HL-60/S4 treated with phorbol 12-myristate 13-acetate at 8.2 ng/mL for 4 days and 3 days (cell line): ENCODE measurements around the gene MCTP2.

Experiments used
- in situ Hi-C: fragments of 300-500 bp; cut with MboI; formaldehyde crosslinking; loops from 2 replicates; pipeline ENCODE4 v1.15.0; 2022; ENCODE audit warnings: low sequenced_read_pairs

Gene MCTP2

DNA sequence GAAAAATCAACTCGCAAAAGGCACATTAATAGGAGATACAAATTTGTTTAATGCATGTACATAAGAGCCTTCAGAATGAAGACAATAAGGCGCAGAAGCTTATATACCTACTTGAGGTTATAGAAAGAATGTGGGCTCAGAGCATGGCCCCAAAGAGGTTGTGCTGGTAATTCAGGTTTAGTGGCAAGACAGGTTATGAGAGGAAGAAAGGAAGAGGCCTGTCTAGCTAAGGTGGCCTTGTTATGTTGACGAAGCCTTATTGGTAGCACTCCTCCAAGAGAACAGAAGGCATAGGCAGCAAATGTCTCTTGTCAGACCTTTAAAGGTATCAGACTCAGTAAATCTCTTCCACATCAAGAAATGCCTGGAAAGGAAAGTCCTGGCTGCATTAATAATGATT lies 290.8 kb downstream of the MCTP2 start:
- in situ Hi-C loops: no loop called here

DNA sequence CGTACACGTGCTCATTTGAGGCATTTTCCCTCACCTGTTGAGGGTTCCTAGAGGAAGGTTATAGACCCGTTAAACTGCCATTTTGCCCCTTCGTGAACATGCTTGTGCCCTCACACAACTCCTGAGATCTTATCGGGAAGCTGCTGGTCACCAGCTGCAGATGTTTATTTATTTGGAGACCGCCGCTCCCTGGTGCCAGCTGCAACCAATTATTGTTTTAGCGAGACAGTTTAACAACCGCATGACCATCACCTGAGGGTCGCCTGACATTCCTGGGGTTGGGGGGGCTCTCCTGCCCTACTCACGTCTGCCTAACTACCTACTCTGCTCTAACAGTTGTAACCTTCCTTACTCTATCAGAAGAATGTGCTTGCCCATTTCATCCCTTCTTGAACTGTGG lies 292.5 kb downstream of the MCTP2 start:
- in situ Hi-C loops: no loop called here

DNA sequence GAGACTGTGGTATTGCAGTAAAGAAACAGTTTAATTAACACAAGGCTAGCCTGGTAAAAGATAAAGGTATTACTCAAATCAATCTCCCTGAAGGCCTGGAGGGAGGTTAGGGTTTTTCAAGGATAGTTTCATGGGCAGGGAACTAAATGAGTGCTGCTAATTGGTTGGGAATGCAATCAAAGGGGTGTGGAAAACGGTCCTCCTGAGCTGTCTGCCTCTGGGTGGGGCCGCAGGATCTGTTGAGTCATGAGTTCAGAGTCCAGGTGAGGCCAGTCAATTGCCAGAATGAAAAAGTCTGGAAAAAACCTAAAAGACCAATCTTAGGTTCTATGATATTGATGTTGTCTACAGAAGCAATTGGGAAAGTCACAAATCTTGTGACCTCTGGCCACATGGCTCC lies 293.2 kb downstream of the MCTP2 start:
- in situ Hi-C loops: no loop called here

DNA sequence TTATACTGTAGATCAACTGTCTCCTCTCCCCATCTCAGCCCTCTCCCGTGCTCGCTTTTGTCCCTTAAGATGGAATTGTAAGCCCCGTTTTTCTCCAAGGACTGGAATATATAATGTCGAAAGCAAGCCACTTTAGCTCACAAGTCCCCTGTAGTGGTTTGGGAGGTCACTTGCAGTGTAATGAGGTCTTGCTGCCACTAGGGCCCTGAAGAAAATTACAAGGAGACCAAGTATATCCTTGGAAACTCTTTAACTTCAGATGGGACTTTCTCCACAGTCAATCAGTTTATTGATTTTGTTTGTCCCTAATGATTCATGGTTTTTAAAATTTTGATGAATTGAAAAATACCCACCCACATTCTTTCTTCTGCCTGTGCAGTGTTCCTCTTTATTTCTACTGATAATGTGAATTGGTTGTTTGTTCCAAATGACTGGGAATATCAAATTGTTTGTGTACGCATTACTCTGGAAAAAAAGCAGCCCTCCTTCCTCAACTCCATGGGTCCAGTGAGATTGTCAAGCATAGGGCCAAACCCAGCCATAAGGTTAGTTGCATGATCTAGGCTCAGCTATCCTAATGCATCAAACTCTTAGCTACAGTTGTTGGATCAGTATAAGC lies 294.8 kb downstream of the MCTP2 start:
- in situ Hi-C loops: no loop called here

DNA sequence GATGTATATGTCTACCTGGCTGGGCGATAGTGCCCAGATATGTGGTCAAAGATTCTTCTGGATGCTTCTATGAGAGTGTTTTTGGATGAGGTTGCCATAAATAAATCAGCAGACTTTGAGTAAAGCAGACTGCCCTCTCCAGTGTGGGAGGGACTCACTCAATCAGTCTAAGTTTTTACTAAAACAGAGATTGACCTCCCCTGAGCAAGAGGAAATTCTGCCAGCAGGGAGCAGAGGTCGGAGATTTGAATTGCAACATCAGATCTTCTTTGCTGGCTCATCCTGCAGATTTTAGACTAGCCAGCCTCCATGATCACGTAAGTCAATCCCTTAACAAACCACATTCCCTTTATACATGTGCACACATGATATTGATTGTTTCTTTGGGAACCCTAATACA lies 300.9 kb downstream of the MCTP2 start:
- in situ Hi-C loops: no loop called here
